GM12878 (cell line): ENCODE data around the gene TCF4. TPM values are rescaled to one million over a fixed set of nuclear protein-coding genes. Genes with fewer than 3 reads are reported as not detected.

ENCODE experiments used
- ATAC-seq: fragments of 200-7000 bp; cut with Tn5 transposase; 3 replicates; pipeline ENCODE4 v1.9.1; 2020; ENCODE audit warnings: mild to moderate bottlenecking, moderate library complexity
- BruUV-seq: library from RNA; stranded (reverse); fragments of 400-500 nt; replicated peaks from 2 replicates; lab custom pipeline; 2021; lab: Mats Ljungman, UMichigan
- CTCF ChIA-PET: fragments of 300-600 bp; sonication (Branson Sonifier 250); formaldehyde crosslinking; extraction: SDS; loops from one replicate; lab custom pipeline; 2021; ENCODE audit warnings: inconsistent platforms; lab: Yijun Ruan, JAX
- POLR2A ChIA-PET: fragments of 350-600 bp; formaldehyde crosslinking; extraction: SDS; loops from one replicate; lab custom pipeline; 2021; ENCODE audit warnings: inconsistent platforms; lab: Charles Lee
- RAD21 ChIA-PET: fragments of 300-600 bp; sonication (Branson Sonifier 250); formaldehyde crosslinking; loops from one replicate; lab custom pipeline; 2023; ENCODE audit warnings: antibody characterized with exemption; ENCODE audit not compliant: unreplicated experiment; lab: Charles Lee
- SMC1A ChIA-PET: fragments of 300-600 bp; sonication (Branson Sonifier 250); formaldehyde crosslinking; loops from one replicate; lab custom pipeline; 2023; ENCODE audit not compliant: unreplicated experiment, uncharacterized antibody; lab: Charles Lee
- DNase-seq: peaks from one replicate; pipeline ENCODE4 v3.0.0-alpha.2; 2011; ENCODE audit warnings: low read depth, low spot score
- FAIRE-seq: peaks from 3 replicates; lab custom pipeline; 2011; peaks lifted over from hg19 to GRCh38; lab: Jason Lieb, UNC
- H2AFZ ChIP-seq: 2 replicates; pipeline ENCODE4 v1.6.0; 2011; ENCODE audit warnings: low read depth, low read length, control low read depth; ENCODE audit not compliant: control insufficient read depth
- H3K27ac ChIP-seq: 2 replicates; pipeline ENCODE4 v1.5.1; 2011; ENCODE audit warnings: control low read depth; ENCODE audit not compliant: control insufficient read depth, insufficient read depth
- H3K27me3 ChIP-seq, 2 experiments: replicated peaks in 1 of 2; 2 replicates each; pipeline versions ENCODE4 v1.6.0 to v1.6.1; 2011; ENCODE audit warnings: low read length in 1 of 2; ENCODE audit not compliant: control insufficient read depth in 2 of 2, insufficient read depth in 2 of 2
- H3K36me3 ChIP-seq, 2 experiments: 2 replicates each; pipeline ENCODE4 v1.5.1; 2011; ENCODE audit warnings: low read length in 1 of 2; ENCODE audit not compliant: control insufficient read depth in 2 of 2, insufficient read depth in 2 of 2
- H3K4me1 ChIP-seq: 2 replicates; pipeline ENCODE4 v1.6.1; 2011; ENCODE audit warnings: mild to moderate bottlenecking, low read length, moderate library complexity, mixed read lengths; ENCODE audit not compliant: control insufficient read depth, insufficient read depth
- H3K4me2 ChIP-seq: 2 replicates; pipeline ENCODE4 v1.6.0; 2011; ENCODE audit warnings: control low read depth; ENCODE audit not compliant: control insufficient read depth, insufficient read depth
- H3K4me3 ChIP-seq: fragments of 200-600 bp; sonication (generic); 2 replicates; pipeline ENCODE4 v1.5.1; 2016
- H3K79me2 ChIP-seq: 2 replicates; pipeline ENCODE4 v1.6.0; 2011; ENCODE audit warnings: low read length; ENCODE audit not compliant: control insufficient read depth, insufficient read depth
- H3K9ac ChIP-seq: 2 replicates; pipeline ENCODE4 v1.8.0; 2011; ENCODE audit warnings: low read length, control low read depth, mixed read lengths; ENCODE audit not compliant: control insufficient read depth, insufficient read depth
- H3K9me3 ChIP-seq: replicated peaks from 3 replicates; pipeline ENCODE4 v1.5.1; 2011; ENCODE audit warnings: mild to moderate bottlenecking, low read length; ENCODE audit not compliant: control insufficient read depth, insufficient read depth
- H4K20me1 ChIP-seq: 2 replicates; pipeline ENCODE4 v1.6.0; 2011; ENCODE audit not compliant: control insufficient read depth, insufficient read depth
- BACH1 ChIP-seq: fragments of 450-650 bp; IDR thresholded peaks from 2 replicates; pipeline ENCODE4 v1.6.1; 2017; ENCODE audit warnings: mild to moderate bottlenecking, borderline replicate concordance
- BCL11A ChIP-seq: IDR thresholded peaks from 2 replicates; pipeline ENCODE4 v1.6.1; 2011; ENCODE audit warnings: low read depth, low read length
- CBFB ChIP-seq: IDR thresholded peaks from 2 replicates; pipeline ENCODE4 v1.6.1; 2016; ENCODE audit warnings: antibody characterized with exemption, low read depth
- CHD1 ChIP-seq: IDR thresholded peaks from 2 replicates; pipeline ENCODE4 v1.6.1; 2012; ENCODE audit warnings: low read depth, low read length, improper control_type of control experiment
- EP300 ChIP-seq, 2 experiments: fragments of 150-350 bp in 1 of 2; IDR thresholded peaks; 2 replicates each; pipeline ENCODE4 v1.6.1; 2011 to 2012; ENCODE audit warnings: low read depth in 2 of 2, low read length in 2 of 2, borderline replicate concordance in 1 of 2, improper control_type of control experiment in 1 of 2, inconsistent platforms in 1 of 2; ENCODE audit not compliant: control insufficient read depth in 1 of 2
- GABPA ChIP-seq: IDR thresholded peaks from 2 replicates; pipeline ENCODE4 v1.6.1; 2014; ENCODE audit warnings: antibody characterized with exemption, low read depth, mild to moderate bottlenecking, inconsistent platforms
- IKZF2 ChIP-seq, 2 experiments: fragments of 450-650 bp; IDR thresholded peaks; 2 replicates each; pipeline ENCODE4 v1.6.1; 2017; ENCODE audit warnings: mild to moderate bottlenecking in 2 of 2, moderate library complexity in 2 of 2
- KDM1A ChIP-seq: fragments of 200-600 bp; sonication (generic); IDR thresholded peaks from 2 replicates; pipeline ENCODE4 v1.6.1; 2016; ENCODE audit warnings: borderline replicate concordance
- LARP7 ChIP-seq: fragments of 450-650 bp; IDR thresholded peaks from 2 replicates; pipeline ENCODE4 v1.6.1; 2017; ENCODE audit warnings: mild to moderate bottlenecking
- MTA2 ChIP-seq: fragments of 450-650 bp; IDR thresholded peaks from 2 replicates; pipeline ENCODE4 v1.6.1; 2016; ENCODE audit warnings: low read depth, mild to moderate bottlenecking, moderate library complexity
- TCF12 ChIP-seq: IDR thresholded peaks from 2 replicates; pipeline ENCODE4 v1.6.1; 2011; ENCODE audit warnings: low read depth, mild to moderate bottlenecking, low read length
- USF2 ChIP-seq: IDR thresholded peaks from 2 replicates; pipeline ENCODE4 v1.6.1; 2011; ENCODE audit warnings: low read depth, low read length, improper control_type of control experiment, borderline replicate concordance
- WGBS: methylation state at CpG from one replicate; pipeline ENCODE4 v1.1.6; 2016; ENCODE audit warnings: low lambda C conversion rate; ENCODE audit not compliant: insufficient replicate concordance, insufficient coverage; ENCODE audit errors: missing lambda C conversion rate; 5-methylcytosine and 5-hydroxymethylcytosine counted together
- in situ Hi-C: fragments of 300-500 bp; cut with MboI; formaldehyde crosslinking; loops from 9 replicates; pipeline ENCODE4 v1.14.3; 2018; ENCODE audit warnings: mixed read lengths
- intact Hi-C: fragments of 100-400 bp; cut with micrococcal nuclease; formaldehyde crosslinking; loops from one replicate; pipeline ENCODE4 v1.14.2; 2022; ENCODE audit not compliant: unreplicated experiment
- polyA plus RNA-seq, 11 experiments: library from polyadenylated mRNA; depleted of rRNA in 4 of 11; unstranded in 6 of 11; stranded (reverse) in 5 of 11; fragments of >200 nt; fragmentation: Nextera tagmentation in 4 of 11; fragmentation: Illumina TruSeq in 1 of 11; extraction: Ambion mirVana in 4 of 11; extraction: Trizol in 1 of 11; gene quantifications; 1 replicate in 1 of 11; 2 replicates in 10 of 11; pipeline versions ENCODE4 v1.2.1 to v1.2.3, GENCODE V29; 2011 to 2016; ENCODE audit warnings: inconsistent platforms in 2 of 11, missing spikeins in 2 of 11, low read depth in 1 of 11
- total RNA-seq, 4 experiments: library from RNA; depleted of rRNA in 3 of 4; stranded (reverse); fragments of >200 nt in 3 of 4; fragmentation: Illumina TruSeq in 1 of 4; extraction: Trizol in 1 of 4; gene quantifications; 2 replicates each; pipeline versions ENCODE4 v1.2.1 to v1.2.3, GENCODE V29; 2013 to 2021
- TF ChIP-seq, protein P1 (sequence below): fragments of 450-650 bp; formaldehyde crosslinking; IDR thresholded peaks from 2 replicates; pipeline ENCODE4 v1.4.0; 2020; ENCODE audit warnings: mild to moderate bottlenecking, moderate library complexity

The TCF4 gene
- total and polyA plus RNA-seq, 10 of the 15 experiments (the other 5 are each of a cell fraction or from before 2014, with no cell fraction given), result 15.2 to 94.0 (median 31.5) TPM

DNA sequence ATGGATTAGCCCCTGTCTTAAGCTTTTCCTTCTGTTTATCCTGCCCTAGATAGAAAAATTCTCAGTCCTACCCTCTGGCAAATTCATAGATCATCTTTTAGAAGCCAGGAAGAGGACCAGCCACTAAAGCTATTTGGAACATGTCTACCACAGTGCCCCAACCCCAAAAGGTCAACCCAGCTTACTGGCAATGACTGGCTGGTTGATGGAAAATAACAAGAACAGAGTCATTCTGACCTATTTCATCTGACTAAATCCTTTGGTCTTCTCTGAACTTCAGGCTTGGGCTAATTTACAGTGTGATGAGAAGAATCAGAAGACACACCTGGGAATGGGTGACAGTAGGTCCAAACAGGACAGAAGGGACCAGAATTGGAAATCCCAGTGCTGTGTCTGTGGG lies 401.4 kb downstream of the TCF4 start (continued):
- TF ChIP-seq, protein P1, sequence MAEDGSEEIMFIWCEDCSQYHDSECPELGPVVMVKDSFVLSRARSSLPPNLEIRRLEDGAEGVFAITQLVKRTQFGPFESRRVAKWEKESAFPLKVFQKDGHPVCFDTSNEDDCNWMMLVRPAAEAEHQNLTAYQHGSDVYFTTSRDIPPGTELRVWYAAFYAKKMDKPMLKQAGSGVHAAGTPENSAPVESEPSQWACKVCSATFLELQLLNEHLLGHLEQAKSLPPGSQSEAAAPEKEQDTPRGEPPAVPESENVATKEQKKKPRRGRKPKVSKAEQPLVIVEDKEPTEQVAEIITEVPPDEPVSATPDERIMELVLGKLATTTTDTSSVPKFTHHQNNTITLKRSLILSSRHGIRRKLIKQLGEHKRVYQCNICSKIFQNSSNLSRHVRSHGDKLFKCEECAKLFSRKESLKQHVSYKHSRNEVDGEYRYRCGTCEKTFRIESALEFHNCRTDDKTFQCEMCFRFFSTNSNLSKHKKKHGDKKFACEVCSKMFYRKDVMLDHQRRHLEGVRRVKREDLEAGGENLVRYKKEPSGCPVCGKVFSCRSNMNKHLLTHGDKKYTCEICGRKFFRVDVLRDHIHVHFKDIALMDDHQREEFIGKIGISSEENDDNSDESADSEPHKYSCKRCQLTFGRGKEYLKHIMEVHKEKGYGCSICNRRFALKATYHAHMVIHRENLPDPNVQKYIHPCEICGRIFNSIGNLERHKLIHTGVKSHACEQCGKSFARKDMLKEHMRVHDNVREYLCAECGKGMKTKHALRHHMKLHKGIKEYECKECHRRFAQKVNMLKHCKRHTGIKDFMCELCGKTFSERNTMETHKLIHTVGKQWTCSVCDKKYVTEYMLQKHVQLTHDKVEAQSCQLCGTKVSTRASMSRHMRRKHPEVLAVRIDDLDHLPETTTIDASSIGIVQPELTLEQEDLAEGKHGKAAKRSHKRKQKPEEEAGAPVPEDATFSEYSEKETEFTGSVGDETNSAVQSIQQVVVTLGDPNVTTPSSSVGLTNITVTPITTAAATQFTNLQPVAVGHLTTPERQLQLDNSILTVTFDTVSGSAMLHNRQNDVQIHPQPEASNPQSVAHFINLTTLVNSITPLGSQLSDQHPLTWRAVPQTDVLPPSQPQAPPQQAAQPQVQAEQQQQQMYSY (CRISPR knock-in tag), result no peak
- TF ChIP-seq LARP7, result no peak
- TF ChIP-seq TCF12, result no peak
- TF ChIP-seq CBFB, result no peak
- no peak for TF ChIP-seq BCL11A
- no peak for TF ChIP-seq EP300 (IDR thresholded peaks at IDR 0.05; ENCODE audit: borderline replicate concordance in 1 of 2, control insufficient read depth in 1 of 2, low read depth in 2 of 2, low read length in 2 of 2)

DNA sequence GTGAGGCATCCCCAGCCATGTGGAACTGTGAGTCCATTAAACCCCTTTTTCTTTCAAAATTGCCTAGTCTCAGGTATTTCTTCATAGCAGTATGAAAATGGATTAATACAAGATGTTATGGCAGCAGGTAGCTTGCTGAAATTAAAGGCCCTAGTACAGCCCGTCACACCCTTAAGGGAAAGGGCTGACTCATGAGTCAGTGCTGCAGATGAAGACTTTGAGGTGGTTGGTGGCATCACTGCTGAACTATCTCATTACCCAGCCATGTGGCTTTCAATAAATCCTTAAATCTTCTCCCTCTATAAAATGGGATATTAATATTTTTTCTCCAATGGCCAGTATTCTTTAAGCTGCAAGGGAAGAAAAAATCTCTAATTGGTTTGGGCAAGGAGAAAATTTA lies 402.6 kb downstream of the TCF4 start:
- Histone ChIP-seq H3K9me3 (no peaks in the 10 kb centered on the region; the same call in 2 of the 3 replicates), H3K4me2 (no peak overlapping the region), H3K27me3 (peaks cover 0 to 3% of the 10 kb centered on the region in 2 experiments; a peak in 2 of 4 replicates), H3K27ac (no peak overlapping the region), H2AFZ (no peak overlapping the region), H3K4me1 (no peaks in the 10 kb centered on the region), H3K36me3 (no peaks in the 10 kb centered on the region), H3K4me3 (no peak overlapping the region), H3K79me2 (no peaks in the 10 kb centered on the region), H4K20me1 (no peaks in the 10 kb centered on the region), H3K9ac (no peak overlapping the region)
- FAIRE-seq (no peak), ATAC-seq (no peak), DNase-seq (no peak)
- no TSS peak for BruUV-seq
- intact Hi-C loops, result no loop called here
- no peak for TF ChIP-seq KDM1A
- no peak for TF ChIP-seq MTA2
- no peak for TF ChIP-seq CHD1
- no peak for TF ChIP-seq IKZF2 (IDR thresholded peaks at IDR 0.05)
- TF ChIP-seq USF2, result no peak
- TF ChIP-seq GABPA, result no peak
- TF ChIP-seq BACH1, result no peak
- SMC1A ChIA-PET, result no interaction called here
- CTCF ChIA-PET, result no interaction called here
- 73% methylated on average over 1 of the region's 1 CpG for WGBS
- RAD21 ChIA-PET, result no interaction called here
- POLR2A ChIA-PET, result no interaction called here
- in situ Hi-C loops, result no loop called here
